Large intestine (tissue), 3 donors: ENCODE results near the gene WDR91. TPM values are rescaled to one million over a fixed set of nuclear protein-coding genes. Genes with fewer than 3 reads are reported as not detected.
"Not testable (repeated sequence)": the region's sequence is repeated elsewhere in the genome, so short reads cannot be mapped to it uniquely, and the experiment has no call there.

ENCODE experiments used
- DNase-seq, 2 donors: peaks; one replicate each; pipeline versions ENCODE4 v3.0.0 to v3.0.0-alpha.2; 2013
- H3K27ac ChIP-seq: one replicate; pipeline ENCODE4 v1.5.1; 2013; ENCODE audit warnings: low read length
- H3K27me3 ChIP-seq: 2 replicates; pipeline ENCODE4 v1.6.1; 2013; ENCODE audit warnings: low read length; ENCODE audit not compliant: control insufficient read depth, insufficient read depth
- H3K36me3 ChIP-seq: 2 replicates; pipeline ENCODE4 v1.6.1; 2013; ENCODE audit warnings: low read length; ENCODE audit not compliant: control insufficient read depth, insufficient read depth
- H3K4me1 ChIP-seq: one replicate; pipeline ENCODE4 v1.6.1; 2013; ENCODE audit warnings: low read length; ENCODE audit not compliant: control insufficient read depth, insufficient read depth
- H3K4me3 ChIP-seq: one replicate; pipeline ENCODE4 v1.5.1; 2013; ENCODE audit warnings: low read length
- H3K9me3 ChIP-seq: one replicate; pipeline ENCODE4 v1.6.1; 2013; ENCODE audit warnings: mild to moderate bottlenecking, low read depth, low read length, moderate library complexity; ENCODE audit not compliant: control insufficient read depth
- WGBS: methylation state at CpG from one replicate; pipeline ENCODE4 v1.1.5; 2013; ENCODE audit warnings: low lambda C conversion rate; ENCODE audit not compliant: insufficient coverage; 5-methylcytosine and 5-hydroxymethylcytosine counted together
- polyA plus RNA-seq: library from polyadenylated mRNA; unstranded; fragments of 120-200 nt; gene quantifications from one replicate; pipeline ENCODE4 v1.2.1, GENCODE V29; 2013

Gene WDR91
- polyA plus RNA-seq, 1 donor = 5.7 TPM

DNA sequence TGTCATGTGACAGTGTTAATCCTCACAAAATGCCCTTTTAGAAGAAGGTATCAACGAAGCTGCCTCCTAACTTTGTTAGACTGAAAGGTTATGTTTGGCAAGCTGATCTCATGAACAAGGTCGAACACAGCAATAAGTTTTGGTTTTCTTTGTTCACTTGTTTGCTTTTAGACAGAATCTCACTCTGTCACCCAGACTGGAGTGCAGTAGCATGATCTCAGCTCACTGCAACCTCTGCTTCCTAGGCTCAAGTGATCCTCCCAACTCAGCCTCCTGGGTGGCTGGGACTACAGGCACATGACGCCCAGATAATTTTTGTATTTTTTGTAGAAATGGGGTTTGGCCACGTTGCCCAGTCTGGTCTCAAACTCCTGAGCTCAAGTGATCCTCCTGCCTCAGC, 23.4 kb upstream of the WDR91 start:
- peaks cover 5% of the 10 kb centered on the region for H3K27me3 ChIP-seq
- H3K4me3 ChIP-seq = no peak overlapping the region
- no peak overlapping the region for H3K27ac ChIP-seq
- no peak for DNase-seq
- no peaks in the 10 kb centered on the region for H3K4me1 ChIP-seq
- no peaks in the 10 kb centered on the region for H3K36me3 ChIP-seq
- H3K9me3 ChIP-seq = peaks cover 7% of the 10 kb centered on the region
- WGBS = no CpG with 5 or more reads among the region's 4 CpGs

DNA sequence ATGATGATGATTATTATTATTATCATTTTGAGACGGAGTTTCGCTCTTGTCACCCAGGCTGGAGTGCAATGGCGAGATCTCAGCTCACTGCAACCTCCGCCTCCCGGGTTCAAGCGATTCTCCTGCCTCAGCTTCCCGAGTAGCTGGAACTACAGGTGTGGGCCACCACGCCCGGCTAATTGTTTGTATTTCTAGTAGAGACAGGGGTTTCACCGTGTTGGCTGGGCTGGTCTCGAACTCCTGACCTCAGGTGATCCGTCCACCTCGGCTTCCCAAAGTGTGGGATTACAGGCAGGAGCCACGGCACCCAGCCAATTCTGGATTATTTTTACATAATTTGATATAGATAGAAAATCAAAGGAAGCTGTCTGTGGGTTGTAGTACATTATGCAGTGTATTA, 22.8 kb upstream of the WDR91 start:
- not testable (repeated sequence) for H3K27me3 ChIP-seq, H3K4me1 ChIP-seq, H3K27ac ChIP-seq, H3K9me3 ChIP-seq, DNase-seq, H3K4me3 ChIP-seq, H3K36me3 ChIP-seq
- WGBS = 79% methylated on average over 4 of the region's 14 CpGs

DNA sequence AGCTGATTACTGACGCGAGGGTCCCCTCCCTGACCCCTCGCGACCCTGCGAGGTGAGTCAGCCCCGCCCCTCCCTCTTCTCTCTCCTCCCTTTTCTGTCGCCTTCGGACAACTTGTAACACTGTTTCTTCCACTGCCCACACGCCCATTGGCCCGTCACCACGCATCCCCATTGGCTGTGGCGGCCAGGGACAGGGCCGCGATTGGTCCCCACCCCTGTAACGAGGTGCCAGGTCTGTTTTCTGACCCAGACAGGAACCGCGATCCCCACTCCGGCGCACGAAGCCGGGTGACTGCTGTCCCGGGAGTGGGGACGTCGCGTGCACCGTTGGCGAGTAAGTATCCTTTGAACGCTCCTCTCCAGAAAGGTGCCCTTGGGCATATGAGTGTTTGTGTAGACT, 22.2 kb upstream of the WDR91 start, which contains the start of gene STRA8:
TSS of gene STRA8 (plus strand) at position 269 of the 400 bp plus-strand sequence. CDS start 6,687 bp downstream, outside the sequence.
- no peaks in the 10 kb centered on the region for H3K36me3 ChIP-seq
- WGBS = 93% methylated on average over 3 of the region's 28 CpGs

DNA sequence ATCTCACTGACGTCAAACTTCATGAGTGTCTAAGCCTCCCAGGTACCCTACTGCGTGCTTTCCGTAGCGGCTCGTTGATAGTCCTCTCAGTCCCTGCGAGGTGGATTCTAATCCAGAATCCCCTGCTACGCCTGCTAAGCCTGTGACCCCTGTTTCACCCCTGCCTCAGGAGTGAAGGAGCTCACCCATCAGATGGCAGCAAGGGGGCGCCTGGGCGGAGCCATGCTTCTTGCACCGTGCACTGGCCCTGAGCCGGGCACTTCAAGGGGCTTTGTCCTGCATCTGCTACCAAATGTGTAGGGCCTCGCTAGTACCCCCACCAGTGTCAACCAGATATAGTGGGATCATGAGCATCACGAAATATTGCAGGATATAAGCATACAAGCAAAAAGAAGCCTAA, 21.4 kb upstream of the WDR91 start:
- no peaks in the 10 kb centered on the region for H3K36me3 ChIP-seq
- H3K4me1 ChIP-seq = no peaks in the 10 kb centered on the region
- no peak overlapping the region for H3K4me3 ChIP-seq
- WGBS = no CpG with 5 or more reads among the region's 13 CpGs
- peaks cover 2% of the 10 kb centered on the region for H3K27me3 ChIP-seq
- no peak for DNase-seq
- H3K9me3 ChIP-seq = peaks cover 4% of the 10 kb centered on the region
- H3K27ac ChIP-seq = no peak overlapping the region

More for the DNA sequence above, 22.2 kb upstream of the WDR91 start, which contains the start of gene STRA8:
- DNase-seq = no peak
- Histone ChIP-seq H3K9me3 (peaks cover 7% of the 10 kb centered on the region), H3K27ac (no peak within 1 kb of the TSS), H3K4me3 (no peak within 1 kb of the TSS), H3K27me3 (peaks cover 5% of the 10 kb centered on the region), H3K4me1 (no peaks in the 10 kb centered on the region)

DNA sequence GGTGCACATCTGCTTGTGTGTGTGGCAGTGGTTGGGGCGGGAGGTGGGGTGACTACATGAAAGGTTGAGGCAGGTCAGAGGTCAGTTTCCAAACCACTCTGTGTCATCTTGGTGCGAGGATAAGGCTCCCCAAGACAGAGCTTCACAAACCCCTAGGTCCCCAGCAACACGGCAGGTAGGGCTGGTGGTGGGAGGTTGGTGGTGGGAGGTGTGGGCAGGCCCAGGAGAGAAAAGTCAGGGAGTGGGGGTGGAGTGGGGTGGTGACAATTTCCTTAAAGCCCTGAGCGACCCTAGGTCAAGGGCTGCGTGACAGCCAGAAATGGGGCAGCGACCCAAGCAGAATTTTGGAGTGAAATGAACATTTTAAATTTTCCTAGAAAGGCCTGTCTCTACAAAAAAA, 20.8 kb upstream of the WDR91 start:
- H3K4me1 ChIP-seq = no peaks in the 10 kb centered on the region
- no peak for DNase-seq
- H3K36me3 ChIP-seq = no peaks in the 10 kb centered on the region
- peaks cover 2% of the 10 kb centered on the region for H3K27me3 ChIP-seq
- peaks cover 4% of the 10 kb centered on the region for H3K9me3 ChIP-seq
- no peak overlapping the region for H3K4me3 ChIP-seq
- WGBS = no CpG with 5 or more reads among the region's 6 CpGs
- H3K27ac ChIP-seq = no peak overlapping the region

DNA sequence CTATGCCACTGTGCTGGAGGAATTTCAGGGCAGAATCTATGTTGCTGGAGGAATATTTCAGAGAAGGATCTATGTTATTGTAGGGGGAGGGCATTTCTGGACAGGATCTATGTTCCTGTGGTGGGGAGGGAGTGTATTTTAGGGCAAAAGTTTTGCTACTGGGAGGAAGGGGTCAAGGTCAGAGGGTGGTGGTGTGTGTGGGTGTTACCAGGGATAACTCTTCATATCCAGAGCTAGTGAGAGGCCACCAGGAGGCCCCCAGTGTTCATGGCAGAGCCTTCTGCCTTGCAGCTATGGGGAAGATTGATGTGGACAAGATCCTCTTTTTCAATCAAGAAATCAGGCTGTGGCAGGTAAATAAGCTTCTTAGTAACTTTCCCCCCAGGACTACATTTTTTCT, 20.4 kb upstream of the WDR91 start:
- H3K27me3 ChIP-seq = peaks cover 2% of the 10 kb centered on the region
- no peak overlapping the region for H3K27ac ChIP-seq
- peak in 1 of 2 donors; percentile 9 for DNase-seq
- H3K36me3 ChIP-seq = no peaks in the 10 kb centered on the region
- no peaks in the 10 kb centered on the region for H3K4me1 ChIP-seq
- peaks cover 4% of the 10 kb centered on the region for H3K9me3 ChIP-seq
- no peak overlapping the region for H3K4me3 ChIP-seq

DNA sequence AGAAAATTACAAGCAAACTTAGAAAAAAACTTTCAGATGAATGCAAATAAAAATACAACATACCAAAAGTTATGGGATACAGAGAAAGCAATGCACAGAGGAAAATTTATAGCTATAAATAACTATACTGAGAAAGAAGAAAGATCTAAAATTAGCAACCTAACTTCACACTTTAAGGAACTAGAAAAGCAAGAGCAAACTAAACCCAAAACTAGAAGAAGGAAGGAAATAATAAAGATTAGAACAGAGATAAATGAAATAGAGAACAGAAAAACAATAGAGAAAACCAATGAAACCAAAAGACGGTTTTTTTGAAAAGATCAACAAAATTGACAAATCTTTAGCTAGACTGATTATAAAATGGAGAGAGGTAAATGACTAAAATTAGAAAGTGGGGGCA, 12.7 kb upstream of the WDR91 start:
- no peak for DNase-seq
- Histone ChIP-seq H3K27ac (no peak overlapping the region), H3K36me3 (no peaks in the 10 kb centered on the region), H3K4me1 (no peaks in the 10 kb centered on the region), H3K4me3 (no peak overlapping the region), H3K9me3 (peaks cover 4% of the 10 kb centered on the region), H3K27me3 (peaks cover 18% of the 10 kb centered on the region)
- WGBS = 89% methylated on average over 1 of the region's 1 CpG

DNA sequence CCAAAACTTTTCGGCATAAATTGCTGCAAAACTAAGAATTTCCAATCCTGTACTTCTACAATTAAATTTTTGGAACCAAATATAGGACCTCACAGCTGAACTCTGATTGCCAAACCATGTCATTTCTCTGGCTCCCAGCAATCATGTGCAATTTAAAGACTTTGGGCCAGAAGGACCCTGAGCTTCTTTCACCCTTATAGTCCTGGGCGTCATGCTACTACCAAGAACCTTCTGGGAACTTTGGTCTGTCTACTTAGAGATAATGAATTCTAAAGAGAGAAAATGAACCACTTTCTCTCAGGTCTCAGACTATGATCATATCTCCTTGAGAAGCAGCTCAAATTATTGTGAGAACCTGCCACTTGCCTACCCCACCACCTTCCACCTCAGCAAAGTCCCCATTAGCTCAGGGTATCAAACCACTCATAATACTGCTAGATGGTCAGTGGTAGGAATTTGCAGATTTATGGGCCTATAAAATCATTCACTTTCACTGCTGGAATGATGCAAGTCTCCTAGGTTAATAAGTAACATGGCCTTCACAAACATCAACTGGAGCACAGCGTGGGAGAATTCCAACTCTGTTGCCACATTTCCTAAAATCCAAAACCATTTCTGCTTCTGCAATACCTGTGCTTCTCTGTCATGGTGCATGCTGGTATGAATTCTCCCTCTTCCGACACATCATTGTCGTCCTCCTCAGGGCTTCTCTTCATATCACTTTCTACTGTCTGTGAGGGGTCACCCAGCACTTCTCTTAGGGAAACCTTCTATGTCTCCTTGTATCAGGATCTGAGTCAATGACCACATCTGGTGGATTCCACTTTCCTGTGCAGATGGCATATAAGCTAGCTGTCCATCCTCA, 6.6 kb upstream of the WDR91 start:
- no peaks in the 10 kb centered on the region for H3K4me1 ChIP-seq
- WGBS = 100% methylated on average over 1 of the region's 5 CpGs
- no peaks in the 10 kb centered on the region for H3K36me3 ChIP-seq
- peak; percentile 37 to 77 for DNase-seq
- H3K27ac ChIP-seq = no peak overlapping the region
- H3K9me3 ChIP-seq = peaks cover under 1% of the 10 kb centered on the region
- no peak overlapping the region for H3K4me3 ChIP-seq
- peaks cover 42% of the 10 kb centered on the region for H3K27me3 ChIP-seq

DNA sequence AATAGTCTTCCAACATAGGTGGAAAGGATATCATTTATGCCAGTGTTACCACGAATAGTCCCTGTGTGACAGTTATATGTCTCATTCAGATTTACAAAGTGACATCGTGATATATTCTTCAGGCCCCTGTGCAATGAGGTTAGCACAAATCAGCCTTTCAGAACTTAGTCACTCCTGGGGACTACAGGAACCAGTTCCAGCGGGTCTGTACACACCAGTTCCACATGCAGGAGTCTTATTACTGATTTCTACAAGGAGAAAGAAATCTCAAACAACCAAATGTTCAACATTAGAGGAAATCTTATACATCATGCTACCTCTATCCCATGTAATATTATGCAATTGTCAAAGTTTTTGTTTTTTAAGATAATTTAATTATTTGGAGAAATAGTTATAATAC, 4.4 kb upstream of the WDR91 start:
- no peak overlapping the region for H3K27ac ChIP-seq
- DNase-seq = no peak
- 100% methylated on average over 1 of the region's 3 CpGs for WGBS
- H3K36me3 ChIP-seq = no peaks in the 10 kb centered on the region
- no peaks in the 10 kb centered on the region for H3K9me3 ChIP-seq
- peaks cover 37% of the 10 kb centered on the region for H3K27me3 ChIP-seq
- H3K4me1 ChIP-seq = peaks cover under 1% of the 10 kb centered on the region
- H3K4me3 ChIP-seq = no peak overlapping the region

DNA sequence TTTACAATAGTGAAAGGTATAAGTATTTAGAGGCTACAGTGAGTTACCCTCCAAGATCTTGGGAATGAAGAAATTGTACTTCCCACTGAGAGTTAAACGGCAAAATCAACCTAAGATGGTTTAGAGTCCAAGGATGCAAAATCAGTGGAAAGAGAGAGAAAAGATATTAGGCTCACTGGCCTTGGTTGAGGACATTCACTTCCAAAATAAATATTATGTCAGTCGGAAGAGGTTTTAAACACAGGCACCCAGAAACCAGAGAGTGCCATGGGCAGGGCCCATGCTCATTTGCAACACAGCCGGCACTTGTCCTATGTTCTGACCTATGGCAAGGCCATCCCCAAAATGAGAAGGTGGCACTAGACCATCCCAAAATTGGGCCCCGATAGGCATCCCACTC, 3.9 kb upstream of the WDR91 start:
- Histone ChIP-seq H3K27me3 (peaks cover 34% of the 10 kb centered on the region), H3K27ac (no peak overlapping the region), H3K36me3 (no peaks in the 10 kb centered on the region), H3K9me3 (no peaks in the 10 kb centered on the region), H3K4me1 (peaks cover 4% of the 10 kb centered on the region), H3K4me3 (no peak overlapping the region)
- no peak for DNase-seq
- WGBS = 100% methylated on average over 1 of the region's 4 CpGs

DNA sequence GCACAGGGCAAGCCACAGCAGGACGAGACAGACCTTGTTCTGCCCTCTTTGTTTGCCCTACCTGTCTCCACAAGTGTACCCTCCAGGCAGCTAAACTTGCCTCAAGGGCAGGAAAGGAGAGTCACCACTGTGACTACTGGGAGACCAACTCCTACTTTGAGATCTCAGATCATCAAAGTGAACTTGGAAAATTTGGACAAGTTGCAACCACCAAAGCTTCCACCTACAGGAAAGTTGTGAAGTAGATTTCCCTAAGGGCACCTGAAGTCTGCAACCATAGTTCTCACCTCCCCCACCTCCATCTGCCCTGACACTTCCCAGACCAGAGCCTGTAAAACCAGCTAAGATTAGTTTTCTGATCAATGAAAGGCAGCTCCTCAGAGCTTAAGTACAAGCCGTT, 2.5 kb upstream of the WDR91 start:
- Histone ChIP-seq H3K27ac (no peak overlapping the region), H3K36me3 (no peaks in the 10 kb centered on the region), H3K4me1 (peaks cover 4% of the 10 kb centered on the region), H3K9me3 (no peaks in the 10 kb centered on the region), H3K4me3 (no peak overlapping the region), H3K27me3 (peaks cover 23% of the 10 kb centered on the region)
- WGBS = no CpG with 5 or more reads among the region's 2 CpGs
- DNase-seq = no peak
